Anterior cingulate cortex (tissue), 58 donors: ENCODE measurements around the gene RDH16.

ENCODE experiments used
- DNase-seq, 58 donors: peaks; one replicate each; lab custom pipeline; 2025; lab: John Stamatoyannopoulos, UW

The RDH16 gene, protein sequence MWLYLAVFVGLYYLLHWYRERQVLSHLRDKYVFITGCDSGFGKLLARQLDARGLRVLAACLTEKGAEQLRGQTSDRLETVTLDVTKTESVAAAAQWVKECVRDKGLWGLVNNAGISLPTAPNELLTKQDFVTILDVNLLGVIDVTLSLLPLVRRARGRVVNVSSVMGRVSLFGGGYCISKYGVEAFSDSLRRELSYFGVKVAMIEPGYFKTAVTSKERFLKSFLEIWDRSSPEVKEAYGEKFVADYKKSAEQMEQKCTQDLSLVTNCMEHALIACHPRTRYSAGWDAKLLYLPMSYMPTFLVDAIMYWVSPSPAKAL

DNA sequence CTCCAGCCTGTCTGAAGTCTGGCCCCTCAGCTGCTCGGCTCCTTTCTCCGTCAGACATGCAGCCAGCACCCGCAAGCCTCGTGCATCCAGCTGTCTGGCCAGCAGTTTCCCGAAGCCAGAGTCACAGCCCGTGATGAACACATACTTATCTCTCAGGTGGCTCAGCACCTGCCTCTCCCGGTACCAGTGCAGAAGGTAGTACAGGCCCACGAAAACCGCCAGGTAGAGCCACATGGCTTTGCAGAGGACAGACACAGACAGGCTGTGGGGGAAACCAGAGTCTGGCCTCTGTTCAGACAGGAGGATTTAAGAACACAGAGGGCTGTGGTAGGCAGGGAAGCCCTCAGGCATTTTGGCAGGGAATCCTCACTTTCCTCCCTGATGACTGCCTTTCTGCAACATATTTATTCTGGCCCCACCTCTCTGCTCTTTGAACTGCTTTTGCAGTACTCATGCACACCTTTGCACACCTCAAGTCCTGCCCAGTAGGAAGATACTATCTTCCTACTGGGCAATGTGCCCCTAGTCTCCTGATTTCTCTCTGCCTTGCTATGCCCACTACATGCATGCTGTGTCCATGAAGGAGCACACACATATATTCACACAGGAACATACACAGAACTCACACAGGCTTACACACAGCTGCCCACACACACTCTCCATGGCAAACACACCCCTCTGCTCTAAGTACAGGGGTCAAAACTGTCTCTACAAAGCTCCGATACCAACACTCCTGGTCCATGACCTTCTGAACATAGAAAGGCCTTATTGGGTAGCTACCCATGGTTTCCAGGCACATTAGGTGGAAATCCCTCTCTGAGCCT lies at the start of gene RDH16:
RDH16 (minus strand) TSS at position 380 of the 824 bp plus-strand sequence; CDS start at position 234, 146 bp downstream.
- no peak for DNase-seq

DNA sequence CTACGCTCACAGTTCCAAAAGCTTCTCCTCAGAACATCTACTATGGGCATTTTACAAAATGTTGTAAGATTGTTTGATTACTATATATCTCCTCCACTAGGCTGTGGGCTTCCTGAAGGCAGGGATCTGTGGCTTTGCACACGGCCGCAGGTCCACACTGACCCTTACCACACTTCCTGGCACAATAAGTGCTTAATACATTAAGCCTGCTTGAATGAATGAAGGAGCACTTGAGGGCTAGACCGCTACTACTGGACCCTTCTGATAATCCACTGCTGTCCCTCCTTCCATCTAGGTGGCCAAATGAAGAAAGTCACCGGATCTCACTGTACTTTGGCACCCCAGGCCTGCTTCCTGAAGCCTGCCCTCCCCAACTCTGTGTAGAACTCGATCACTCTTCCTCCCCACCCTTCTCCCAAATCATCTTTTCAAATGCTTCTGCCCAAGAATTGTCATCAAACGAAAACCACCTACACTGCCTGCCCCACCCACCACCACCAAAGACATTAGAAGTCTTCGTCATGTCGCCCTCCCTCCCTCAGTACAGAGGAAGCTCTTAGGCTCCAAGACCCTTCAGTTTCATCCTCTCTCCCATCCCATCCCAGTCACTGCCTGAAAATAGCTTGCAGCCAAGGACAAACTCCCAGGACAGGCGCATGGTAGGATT lies 49.5 kb upstream of the RDH16 start:
- no peak for DNase-seq

DNA sequence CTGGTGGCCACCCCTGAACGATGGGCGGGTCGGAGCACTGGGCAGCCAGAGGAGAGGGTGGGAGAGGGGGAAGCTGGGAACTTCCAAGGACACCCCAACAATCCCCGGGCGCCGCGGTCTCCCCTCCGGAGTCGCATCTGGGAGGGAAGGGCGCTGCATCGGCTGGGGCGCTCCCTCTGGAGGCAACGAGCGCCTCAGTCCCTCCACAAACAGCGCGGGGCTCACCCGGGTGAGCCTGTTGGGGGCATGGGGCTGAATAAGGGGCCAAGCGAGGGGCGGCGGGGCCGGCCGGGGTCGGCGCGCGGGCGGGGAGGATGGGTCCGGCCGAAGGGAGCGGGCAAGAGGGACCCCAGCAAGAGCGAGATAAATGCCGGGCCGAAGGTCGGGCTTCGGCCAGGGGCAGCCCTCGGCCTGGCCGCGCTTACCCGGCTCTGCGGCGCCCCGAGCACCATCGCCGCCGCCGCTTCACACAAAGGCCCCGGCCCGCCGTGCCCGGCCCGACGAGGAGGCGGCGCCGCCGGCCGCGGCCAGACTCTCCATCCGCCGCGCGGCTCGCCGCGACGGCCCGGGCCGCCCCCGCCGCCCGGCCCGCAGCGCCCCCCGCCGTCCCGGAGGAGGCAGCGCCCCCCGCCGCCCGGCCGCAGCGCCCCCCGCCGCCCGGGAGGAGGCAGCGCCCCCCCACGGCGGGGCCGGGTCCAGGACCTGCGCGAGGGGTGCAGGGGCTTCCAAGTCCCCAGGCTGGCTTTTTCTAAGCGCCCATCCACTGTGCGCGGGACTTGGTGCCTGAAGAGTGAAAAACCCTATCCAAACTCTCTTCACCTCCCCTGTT lies 48.8 kb upstream of the RDH16 start, which contains the start of gene ZBTB39:
ZBTB39 (minus strand) TSS at position 567 of the 829 bp plus-strand sequence. CDS start 1,629 bp downstream, outside the sequence.
- DNase-seq, result peak in 44 of 58 donors; percentile 5 to 69 (median 44)

DNA sequence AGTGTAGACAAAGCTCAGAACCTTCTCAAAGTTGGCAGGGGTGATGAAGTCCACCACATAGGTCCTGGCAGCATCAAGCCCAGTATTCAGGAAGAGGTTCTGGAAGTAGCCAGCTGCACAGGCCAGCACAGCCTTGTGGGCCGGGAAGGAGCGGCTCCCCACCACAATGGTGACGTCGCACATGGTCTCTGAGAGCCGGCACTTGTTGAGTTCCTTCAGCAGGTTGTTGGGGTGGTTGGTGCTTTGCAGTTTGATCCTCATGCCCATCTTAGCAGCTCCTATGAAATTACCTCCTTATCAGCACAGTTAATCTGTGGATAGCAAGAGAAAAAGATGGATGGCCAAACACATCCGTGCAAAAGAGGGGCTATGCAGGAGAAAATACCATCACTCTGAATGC lies 47.2 kb upstream of the RDH16 start:
- no peak for DNase-seq

DNA sequence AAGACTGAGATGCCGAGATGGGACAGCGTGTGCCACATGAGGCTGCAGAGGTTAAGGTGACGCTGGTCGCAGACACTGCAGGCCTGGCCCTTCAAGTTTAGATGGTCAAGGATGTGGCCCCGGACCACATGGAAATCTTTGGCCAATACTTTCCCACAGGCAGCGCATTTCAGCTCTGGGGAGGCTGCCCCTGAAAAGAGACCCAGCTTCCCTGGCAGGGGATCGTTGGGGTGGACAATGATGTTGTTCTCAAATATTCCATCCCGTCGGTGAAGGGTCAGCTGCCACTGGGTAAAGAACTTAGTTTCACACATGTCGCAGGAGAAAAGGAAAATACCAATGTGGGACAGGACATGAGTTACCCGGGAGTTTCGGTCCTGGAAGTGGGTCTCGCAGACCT lies 46.0 kb upstream of the RDH16 start:
- no peak for DNase-seq

DNA sequence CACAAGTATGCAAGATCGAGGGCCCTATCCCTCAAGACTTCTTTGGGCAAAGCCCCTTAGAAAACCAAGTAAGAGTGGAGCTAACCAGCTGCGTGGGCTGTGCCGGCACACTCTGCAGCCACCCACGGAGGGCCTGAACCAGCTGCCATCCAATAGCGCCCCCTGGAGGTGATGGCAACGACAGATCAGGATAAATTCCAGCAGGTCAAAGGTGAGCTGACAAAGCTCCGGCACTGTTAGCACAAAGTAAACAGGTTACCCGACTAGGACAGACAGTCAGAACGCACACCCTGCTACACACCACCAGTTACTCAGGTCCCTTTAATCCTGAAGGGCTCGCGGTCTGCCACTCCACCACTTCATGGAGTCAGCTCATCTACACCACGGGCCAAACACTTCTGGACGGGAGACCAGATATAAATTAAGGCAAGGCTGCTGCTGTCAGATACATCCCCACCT lies 44.1 kb upstream of the RDH16 start:
- DNase-seq, result peak in 17 of 58 donors; percentile 3 to 58 (median 13)

DNA sequence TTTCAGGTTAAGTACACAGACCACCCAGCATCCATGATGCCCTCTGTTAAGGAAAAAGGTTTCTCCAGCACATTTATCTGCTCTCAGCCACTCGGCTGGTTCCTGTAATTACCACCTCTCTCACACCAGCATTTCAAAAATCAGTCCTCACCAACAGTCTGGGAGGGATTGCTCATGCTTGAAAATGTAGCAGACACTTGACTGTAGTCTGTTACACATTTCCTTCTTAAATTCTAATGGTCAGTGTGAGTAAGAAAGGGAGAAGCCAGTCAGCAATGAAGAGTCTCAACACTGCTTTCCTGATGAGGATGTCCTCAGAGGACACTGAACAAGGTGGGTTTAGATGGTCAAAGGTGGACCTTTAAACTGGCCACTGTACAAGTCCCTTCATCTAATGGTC lies 43.0 kb upstream of the RDH16 start:
- no peak for DNase-seq

DNA sequence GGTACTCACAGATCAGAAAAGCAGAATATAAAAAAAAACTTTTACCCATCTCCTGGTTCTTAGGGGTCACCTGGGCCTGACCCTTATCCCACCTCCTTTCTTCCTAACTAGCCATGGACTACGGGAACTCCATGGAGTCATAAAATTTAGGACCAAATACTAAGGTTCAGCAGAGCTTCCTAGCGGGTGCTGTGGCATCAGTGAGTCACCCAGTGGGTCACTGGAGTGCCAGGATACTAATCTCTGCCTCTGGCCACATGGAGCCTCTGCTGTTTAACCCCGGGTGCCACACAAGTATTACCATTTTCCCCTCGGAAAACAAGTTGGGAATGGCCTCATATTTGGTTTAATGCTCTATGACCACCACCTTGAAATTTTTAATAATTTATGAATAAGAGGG lies 42.0 kb upstream of the RDH16 start:
- no peak for DNase-seq

DNA sequence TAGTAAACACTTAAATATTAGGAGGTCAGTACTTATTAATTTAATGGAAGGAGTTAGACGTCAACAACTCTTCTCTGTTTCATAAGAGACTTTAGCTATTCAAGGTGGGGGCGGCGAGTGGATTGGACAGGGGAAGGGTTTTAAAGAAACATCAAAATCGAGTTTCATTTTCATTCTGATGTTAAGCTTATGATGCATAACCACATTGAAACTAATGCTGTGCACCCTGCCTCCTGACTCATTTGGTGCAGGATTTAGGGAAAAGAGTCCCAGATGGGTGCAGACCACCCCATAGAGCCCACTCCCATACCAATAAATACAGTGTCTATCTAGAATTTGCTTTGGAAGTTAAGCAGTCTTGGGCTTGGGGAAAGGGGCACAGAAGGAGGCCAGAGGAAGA lies 41.6 kb upstream of the RDH16 start:
- no peak for DNase-seq

DNA sequence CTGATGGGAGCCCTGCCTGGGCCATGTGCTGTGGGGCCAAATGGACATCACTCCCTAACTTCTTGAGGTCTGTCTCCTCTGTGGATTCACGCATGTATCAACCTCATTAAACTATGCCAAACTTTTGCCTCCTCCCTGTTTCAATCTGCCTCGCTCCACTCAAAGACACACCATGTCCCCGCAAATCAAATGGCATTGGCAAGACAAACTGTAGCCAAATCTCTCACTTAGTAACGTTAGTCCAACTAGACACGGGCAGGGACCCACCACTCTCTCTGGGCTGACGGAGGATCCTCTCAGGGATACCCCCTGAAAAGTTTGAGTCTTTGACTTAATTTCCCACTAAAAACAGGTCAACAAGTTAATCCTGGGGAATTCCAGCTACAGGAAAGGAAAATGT lies 40.9 kb upstream of the RDH16 start:
- no peak for DNase-seq

DNA sequence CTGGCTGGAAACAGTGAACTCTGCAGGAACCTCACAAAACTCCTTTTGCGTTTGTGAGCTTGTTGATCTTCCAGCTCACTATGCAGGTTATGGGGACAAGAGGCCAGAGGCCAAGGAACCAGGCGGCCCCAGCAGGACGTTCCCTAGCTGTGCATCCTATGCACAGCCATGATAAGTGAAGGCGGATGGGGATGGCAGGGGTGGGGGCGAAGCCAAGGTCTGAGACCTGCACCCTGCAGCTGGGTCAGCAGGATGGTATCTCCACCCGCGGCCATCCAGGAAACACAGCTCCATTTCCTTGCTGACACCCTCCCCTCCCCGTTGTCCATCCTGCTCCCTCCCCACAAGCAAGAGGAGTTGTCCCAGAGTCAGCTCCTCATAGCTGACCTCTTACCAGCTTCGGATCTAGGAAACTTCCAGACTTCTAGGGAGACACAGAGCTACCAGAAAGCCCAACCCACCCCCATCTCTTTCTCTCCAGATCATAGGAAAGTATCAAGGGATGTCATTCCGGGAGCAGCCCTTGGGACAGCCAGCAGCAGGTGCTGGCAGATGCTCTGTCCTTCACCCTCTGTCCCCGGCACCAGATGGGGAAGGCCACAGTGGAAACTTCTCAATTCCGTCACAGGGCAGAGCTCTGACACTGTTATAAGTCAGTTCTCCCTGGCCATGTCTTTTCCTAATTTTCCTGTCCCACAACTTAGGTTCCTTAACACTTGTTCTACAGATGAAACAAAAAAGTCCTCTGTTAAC lies 39.6 kb upstream of the RDH16 start:
- DNase-seq, result no peak

DNA sequence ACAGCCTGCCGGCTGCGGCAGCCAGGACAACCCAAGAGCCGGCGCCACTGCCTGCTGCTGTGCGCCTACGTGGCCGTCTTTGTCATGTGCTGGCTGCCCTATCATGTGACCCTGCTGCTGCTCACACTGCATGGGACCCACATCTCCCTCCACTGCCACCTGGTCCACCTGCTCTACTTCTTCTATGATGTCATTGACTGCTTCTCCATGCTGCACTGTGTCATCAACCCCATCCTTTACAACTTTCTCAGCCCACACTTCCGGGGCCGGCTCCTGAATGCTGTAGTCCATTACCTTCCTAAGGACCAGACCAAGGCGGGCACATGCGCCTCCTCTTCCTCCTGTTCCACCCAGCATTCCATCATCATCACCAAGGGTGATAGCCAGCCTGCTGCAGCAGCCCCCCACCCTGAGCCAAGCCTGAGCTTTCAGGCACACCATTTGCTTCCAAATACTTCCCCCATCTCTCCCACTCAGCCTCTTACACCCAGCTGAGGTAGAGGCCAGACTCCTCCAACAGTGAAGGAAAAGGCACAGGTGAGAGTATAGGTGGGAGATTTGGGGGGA lies 38.6 kb upstream of the RDH16 start:
- no peak for DNase-seq

DNA sequence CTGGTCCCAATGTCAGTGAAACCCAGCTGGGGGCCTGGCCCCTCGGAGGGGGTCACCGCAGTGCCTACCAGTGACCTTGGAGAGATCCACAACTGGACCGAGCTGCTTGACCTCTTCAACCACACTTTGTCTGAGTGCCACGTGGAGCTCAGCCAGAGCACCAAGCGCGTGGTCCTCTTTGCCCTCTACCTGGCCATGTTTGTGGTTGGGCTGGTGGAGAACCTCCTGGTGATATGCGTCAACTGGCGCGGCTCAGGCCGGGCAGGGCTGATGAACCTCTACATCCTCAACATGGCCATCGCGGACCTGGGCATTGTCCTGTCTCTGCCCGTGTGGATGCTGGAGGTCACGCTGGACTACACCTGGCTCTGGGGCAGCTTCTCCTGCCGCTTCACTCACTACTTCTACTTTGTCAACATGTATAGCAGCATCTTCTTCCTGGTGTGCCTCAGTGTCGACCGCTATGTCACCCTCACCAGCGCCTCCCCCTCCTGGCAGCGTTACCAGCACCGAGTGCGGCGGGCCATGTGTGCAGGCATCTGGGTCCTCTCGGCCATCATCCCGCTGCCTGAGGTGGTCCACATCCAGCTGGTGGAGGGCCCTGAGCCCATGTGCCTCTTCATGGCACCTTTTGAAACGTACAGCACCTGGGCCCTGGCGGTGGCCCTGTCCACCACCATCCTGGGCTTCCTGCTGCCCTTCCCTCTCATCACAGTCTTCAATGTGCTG lies 38.0 kb upstream of the RDH16 start:
- DNase-seq, result no peak

DNA sequence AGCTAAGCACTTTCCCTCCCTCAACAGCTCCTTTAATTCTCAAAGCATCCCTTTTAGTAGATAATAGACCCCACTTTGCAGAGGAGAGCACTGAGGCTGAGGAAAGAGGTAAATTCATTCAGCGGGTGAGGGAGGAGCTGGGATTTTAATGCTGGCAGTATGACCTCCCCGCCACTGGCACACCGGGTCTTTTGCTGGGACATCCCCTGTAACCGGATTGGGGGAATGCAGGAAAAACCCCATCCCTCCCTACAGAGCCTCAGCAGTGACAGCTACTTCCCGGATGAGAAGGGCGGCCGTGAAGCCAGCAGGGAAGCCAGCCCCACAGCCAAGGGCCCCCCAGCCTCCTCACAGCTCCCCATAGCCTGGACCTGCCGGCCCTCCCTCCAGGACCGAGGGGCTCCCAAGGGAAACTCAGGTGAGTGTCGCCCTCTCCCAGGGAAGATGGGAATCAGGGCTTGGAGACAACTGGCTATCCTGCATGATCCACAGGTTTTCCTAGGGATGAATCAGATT lies 36.9 kb upstream of the RDH16 start:
- no peak for DNase-seq

DNA sequence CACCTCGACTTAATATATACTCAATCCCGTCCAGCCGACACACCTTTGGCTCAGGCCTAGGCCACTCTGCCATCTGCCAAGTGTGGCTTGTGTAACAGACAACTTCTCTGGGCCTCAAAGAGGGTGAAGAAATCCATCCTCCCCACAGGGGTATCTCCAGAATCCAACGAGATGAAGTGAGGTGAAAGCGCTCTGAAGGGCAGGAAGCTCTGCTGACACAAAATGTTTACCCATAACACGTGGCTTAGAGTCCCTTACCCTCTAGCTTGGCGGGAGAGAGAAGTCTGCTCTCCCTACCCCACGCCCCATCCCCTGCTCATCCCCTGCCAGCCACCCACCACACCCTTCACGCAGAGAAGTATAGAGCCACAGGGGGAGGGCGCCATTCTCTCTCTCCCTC lies 35.9 kb upstream of the RDH16 start:
- DNase-seq, result no peak

DNA sequence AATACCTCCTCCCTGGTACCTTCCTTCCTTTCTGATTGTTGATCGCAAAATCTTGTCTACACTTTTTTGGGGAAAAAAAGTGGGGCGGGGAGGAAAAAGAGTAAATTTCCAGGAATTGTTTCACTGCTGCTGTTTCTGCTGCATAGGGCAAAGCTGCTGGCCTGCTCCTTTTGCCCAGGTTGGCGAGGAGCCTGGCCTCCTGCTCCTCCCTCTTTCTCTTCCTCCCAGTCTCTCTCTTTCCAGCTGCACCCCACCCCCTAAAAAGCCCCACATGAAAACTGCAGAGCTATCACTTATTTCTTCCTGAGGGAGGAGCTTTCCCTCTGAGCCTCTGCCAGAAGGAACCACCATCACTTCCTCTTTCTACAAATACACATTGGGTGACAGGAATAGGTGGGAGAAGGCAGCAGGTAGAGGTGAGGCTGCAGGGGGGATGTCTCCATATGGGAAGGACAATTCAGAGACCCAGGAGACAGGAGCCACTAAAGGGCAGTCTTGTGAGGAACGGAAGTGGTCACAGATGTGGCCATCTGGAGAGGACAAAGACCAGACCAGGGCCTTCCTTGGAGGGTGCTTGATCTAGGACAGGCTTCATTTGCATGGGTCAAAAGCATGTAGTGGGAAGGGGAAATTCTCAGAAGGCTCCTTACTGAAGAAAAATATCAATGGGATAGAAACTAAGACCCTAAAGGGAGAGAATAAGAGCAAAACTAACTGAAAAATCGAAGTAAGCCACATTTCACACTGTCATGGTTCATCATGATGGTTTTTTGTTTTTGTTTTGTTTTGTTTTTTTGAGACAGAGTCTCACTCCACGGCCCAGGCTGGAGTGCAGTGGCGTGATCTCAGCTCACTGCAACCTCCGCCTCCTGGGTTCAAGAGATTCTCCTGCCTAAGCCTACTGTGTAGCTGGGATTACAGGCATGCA lies 34.2 kb upstream of the RDH16 start:
- peak in 19 of 58 donors; percentile 4 to 31 (median 14) for DNase-seq
